Measurements from ENCODE around the gene TMEM18. TPM values are rescaled to one million over a fixed set of nuclear protein-coding genes. Genes with fewer than 3 reads are reported as not detected.

TMEM18 gene
- total RNA-seq, 1 donor from 2014 or later, result 10.3 TPM

GRCh38 chr2:660586-661359, 16.4 kb downstream of the TMEM18 start:
- ATAC-seq (ENCODE audit: poor library complexity), result no peak
- intact Hi-C loops (cut with DNase I), result no loop called here
- peak; percentile 34 for DNase-seq

DNA sequence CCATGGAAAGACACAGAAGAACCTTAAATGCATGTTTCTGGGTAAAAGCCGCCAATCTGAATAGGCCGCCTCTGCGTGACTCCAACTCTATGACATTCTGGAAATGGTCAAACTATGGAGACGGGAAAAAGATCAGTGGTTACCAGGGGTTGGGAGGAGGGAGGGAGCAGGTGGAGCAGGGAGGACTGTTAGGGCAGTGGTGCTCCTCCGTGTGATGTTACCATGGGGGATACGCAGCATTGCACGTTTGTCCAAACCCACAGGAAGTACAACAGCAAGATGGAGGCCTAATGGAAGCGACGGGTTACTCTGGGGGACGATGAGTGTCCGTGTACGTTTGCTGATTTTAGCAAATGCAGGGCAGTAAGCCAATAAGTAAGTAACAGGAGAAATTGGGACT, 17.2 kb downstream of the TMEM18 start:
- intact Hi-C loops (cut with DNase I), result no loop called here
- ATAC-seq (ENCODE audit: poor library complexity) (no peak), DNase-seq (no peak)

- intact Hi-C loops (cut with DNase I), result no loop called here
- ATAC-seq (ENCODE audit: poor library complexity), result no peak
- no peak for DNase-seq
Measured at GRCh38 chr2:658426-658825, 18.8 kb downstream of the TMEM18 start.

GRCh38 chr2:657766-658165, 19.4 kb downstream of the TMEM18 start:
- intact Hi-C loops (cut with DNase I), result no loop called here
- ATAC-seq (ENCODE audit: poor library complexity) (no peak), DNase-seq (no peak)

DNA sequence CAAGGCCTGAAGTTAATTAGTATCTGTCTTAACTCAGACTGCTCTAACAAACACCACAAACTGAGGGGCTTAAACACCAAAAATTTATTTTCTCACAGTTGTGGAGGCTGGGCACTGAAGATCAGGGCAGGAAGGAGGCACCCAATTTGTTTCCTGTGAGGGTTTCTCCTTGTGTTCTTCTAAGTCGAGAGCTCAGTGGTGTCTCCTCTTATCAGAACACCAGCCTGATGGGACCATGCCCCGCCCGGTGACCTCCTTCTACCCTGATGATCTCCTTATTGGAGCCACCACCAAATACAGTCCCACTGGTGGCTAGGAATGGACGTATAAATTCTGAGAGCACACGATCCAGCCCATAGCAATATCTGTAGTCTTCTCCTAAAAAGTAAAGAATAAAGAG, 20.5 kb downstream of the TMEM18 start:
- no peak for DNase-seq

DNA sequence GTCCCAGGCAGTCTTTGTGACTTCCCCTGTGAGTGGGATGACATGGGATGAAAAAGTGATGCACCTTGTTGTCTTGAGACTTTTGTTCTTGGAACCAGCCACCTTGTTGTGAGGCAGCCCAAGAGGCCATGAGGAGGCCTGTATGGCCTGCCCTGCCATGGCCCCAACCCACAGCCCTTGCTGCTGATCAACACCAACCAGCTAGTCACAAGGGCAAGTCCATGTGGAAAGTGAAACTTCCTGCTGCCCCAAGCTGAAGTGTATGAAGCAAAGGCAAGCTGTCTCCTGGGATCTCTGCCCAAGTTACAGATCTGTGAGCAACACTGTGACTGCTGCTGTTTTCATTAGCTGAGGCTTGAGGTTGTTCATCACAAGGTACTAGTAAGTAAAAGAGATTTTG, 21.6 kb downstream of the TMEM18 start:
- intact Hi-C loops (cut with DNase I), result no loop called here
- ATAC-seq (ENCODE audit: poor library complexity) (no peak), DNase-seq (no peak)

More for the DNA sequence above, 20.5 kb downstream of the TMEM18 start:
- ATAC-seq (ENCODE audit: poor library complexity), result no peak
- intact Hi-C loops (cut with DNase I), result no loop called here

DNA sequence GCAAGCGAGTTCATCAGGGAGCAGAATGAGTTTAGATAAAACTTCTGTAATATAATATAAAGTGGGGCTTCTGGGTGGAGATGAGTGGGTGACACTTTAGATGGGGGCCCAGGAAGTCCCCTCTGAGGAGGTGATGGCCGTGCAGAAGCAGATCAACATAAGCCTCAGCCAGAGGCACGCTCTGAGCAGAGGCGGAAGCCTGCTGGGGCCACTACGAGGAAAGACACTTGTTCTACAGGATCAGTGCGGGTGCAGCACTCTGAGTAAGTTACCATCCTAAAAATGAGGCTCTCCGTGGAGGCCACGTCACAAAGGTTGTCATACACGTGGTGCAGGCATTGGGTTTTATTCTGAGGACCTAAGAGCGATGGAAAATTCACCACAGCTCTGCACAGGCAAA, 22.3 kb downstream of the TMEM18 start:
- intact Hi-C loops (cut with DNase I), result no loop called here
- ATAC-seq (ENCODE audit: poor library complexity) (no peak), DNase-seq (no peak)

- intact Hi-C loops (cut with DNase I), result no loop called here
- DNase-seq (no peak), ATAC-seq (ENCODE audit: poor library complexity) (no peak)
Measured at GRCh38 chr2:653645-654425, 23.4 kb downstream of the TMEM18 start.

DNA sequence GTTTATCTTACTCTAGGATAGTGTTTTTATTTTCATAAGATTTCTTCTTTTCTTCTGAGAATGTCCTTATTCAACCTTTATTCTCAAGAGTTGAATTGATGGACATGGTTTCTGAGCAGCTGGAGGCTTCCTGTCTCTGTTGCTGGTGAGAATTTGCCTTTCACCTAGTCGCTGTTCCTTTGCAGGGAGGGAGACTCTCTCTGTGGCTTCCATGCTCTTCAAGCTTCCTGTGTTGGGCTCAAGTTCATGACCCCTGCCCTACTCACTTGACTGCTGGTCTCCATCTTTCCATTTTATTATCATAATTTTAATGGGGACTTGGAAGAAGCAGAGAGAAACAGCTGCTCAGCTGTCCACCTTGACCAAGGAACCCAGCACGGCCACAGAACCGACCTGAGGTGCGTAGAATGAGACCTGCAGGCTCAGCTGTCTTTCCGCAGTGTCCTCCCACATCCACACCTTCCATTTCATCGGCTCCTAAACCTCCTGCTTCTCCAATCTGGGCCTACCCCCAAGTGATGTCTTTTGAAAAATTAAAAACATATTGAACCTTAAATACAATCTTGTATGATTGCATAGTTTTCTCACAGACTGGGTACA, 24.2 kb downstream of the TMEM18 start:
- ATAC-seq (ENCODE audit: poor library complexity), result no peak
- intact Hi-C loops (cut with DNase I), result no loop called here
- no peak for DNase-seq

GRCh38 chr2:651951-652373, 25.2 kb downstream of the TMEM18 start:
- DNase-seq (no peak), ATAC-seq (ENCODE audit: poor library complexity) (no peak)
- intact Hi-C loops (cut with DNase I), result no loop called here

GRCh38 chr2:650343-651310, 26.6 kb downstream of the TMEM18 start:
- intact Hi-C loops (cut with DNase I), result no loop called here
- ATAC-seq (ENCODE audit: poor library complexity) (no peak), DNase-seq (no peak)

GRCh38 chr2:649426-650342, 27.5 kb downstream of the TMEM18 start:
- DNase-seq, result no peak
- ATAC-seq (ENCODE audit: poor library complexity), result no peak
- intact Hi-C loops (cut with DNase I), result no loop called here

- intact Hi-C loops (cut with DNase I), result no loop called here
- ATAC-seq (ENCODE audit: poor library complexity), result no peak
- no peak for DNase-seq
Measured at GRCh38 chr2:648476-649424, 28.5 kb downstream of the TMEM18 start.

DNA sequence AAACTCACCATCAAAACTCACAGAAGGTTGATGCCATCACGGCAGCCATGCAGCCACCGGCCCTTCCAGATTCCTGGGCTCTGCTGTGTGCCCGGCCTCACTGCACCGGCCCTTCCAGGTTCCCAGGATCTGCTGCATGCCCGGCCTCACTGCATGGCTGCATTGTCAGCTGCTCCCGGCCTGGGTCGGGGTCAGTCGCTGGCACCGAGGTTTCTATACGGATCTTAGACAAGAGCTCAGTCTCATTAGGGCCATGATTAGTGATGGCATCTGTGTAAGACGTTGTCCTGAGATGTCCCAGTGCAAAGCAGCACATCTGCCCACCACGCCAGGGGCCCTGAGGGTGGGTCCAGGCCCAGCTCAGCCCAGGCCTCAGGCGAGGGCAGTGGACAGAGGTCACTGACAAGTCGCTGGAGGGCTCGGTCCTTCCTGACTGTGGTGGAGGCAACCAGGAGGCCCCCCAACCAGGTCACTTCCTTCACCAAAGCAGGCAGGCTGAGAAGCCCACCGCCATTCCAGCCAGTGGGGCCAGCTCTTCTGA, 29.4 kb downstream of the TMEM18 start:
- DNase-seq, result no peak
- no peak for ATAC-seq (ENCODE audit: poor library complexity)

GRCh38 chr2:647003-647560, 30.1 kb downstream of the TMEM18 start:
- no peak for DNase-seq
- intact Hi-C loops (cut with DNase I), result no loop called here
- ATAC-seq (ENCODE audit: poor library complexity), result no peak

More for the DNA sequence above, 29.4 kb downstream of the TMEM18 start:
- intact Hi-C loops (cut with DNase I), result no loop called here

DNA sequence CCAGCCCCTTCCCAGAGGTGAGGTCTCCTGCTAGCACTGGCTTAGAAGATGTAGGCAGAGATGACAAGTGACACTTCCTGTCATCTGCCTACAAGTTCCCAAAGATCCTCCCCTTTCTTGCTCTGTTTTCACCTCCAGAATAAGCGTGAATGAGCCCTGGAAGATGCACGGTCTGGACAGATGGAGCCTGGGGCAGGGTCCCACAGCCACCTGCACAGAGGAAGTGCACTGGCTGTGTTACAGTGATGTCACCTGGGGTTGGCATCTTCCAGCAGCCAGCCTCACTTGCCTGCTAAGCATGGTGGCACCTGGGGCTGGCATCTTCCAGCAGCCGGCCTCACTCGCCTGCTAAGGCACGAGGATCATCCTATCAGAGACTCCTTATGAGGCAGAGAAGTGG, 32.3 kb downstream of the TMEM18 start:
- ATAC-seq (ENCODE audit: poor library complexity) (no peak), DNase-seq (no peak)

More for the DNA sequence above, 32.3 kb downstream of the TMEM18 start:
- intact Hi-C loops (cut with DNase I), result no loop called here
